Limb (tissue), 2 donors: ENCODE results near the gene TTC3.
A peak's percentile ranks its signal among the peaks of the same experiment; 100 is the strongest.
"Not testable (repeated sequence)": the region's sequence is repeated elsewhere in the genome, so short reads cannot be mapped to it uniquely, and the experiment has no call there.

Experiments
- DNase-seq, 2 donors: peaks; one replicate each; pipeline ENCODE4 v3.0.0-alpha.2; 2016; ENCODE audit errors: extremely low spot score in 2 of 2

TTC3 gene

GRCh38 chr21:37072988-37073416 is at the start of gene TTC3, which contains the start of gene PIGP:
Gene TTC3, plus strand, starts transcription at chr21:37073254. Its CDS starts 14,004 bp downstream, at chr21:37087258.
Gene PIGP, minus strand, starts transcription at chr21:37073071. Its CDS starts 556 bp downstream, at chr21:37072515.
- DNase-seq = peak; percentile 96 to 100

GRCh38 chr21:37026499-37026898 is 46.6 kb upstream of the TTC3 start:
- no peak for DNase-seq

GRCh38 chr21:37028570-37028969 is 44.5 kb upstream of the TTC3 start:
- DNase-seq = no peak

- DNase-seq = no peak
These were observed 42.2 kb upstream of the TTC3 start for GRCh38 chr21:37030864-37031263.

GRCh38 chr21:37032293-37032692 is 40.8 kb upstream of the TTC3 start:
- DNase-seq = no peak

- DNase-seq = no peak
These were observed 40.1 kb upstream of the TTC3 start for GRCh38 chr21:37032877-37033471.

GRCh38 chr21:37034394-37034793 is 38.7 kb upstream of the TTC3 start:
- DNase-seq = not testable (repeated sequence)

GRCh38 chr21:37036177-37036576 is 36.9 kb upstream of the TTC3 start:
- DNase-seq = no peak

GRCh38 chr21:37039411-37040075 is 33.5 kb upstream of the TTC3 start:
- no peak for DNase-seq

- DNase-seq = no peak
These were observed 32.8 kb upstream of the TTC3 start for GRCh38 chr21:37040212-37040611.

GRCh38 chr21:37041706-37042271 is 31.3 kb upstream of the TTC3 start:
- no peak for DNase-seq

GRCh38 chr21:37043818-37044217 is 29.2 kb upstream of the TTC3 start:
- no peak for DNase-seq

- DNase-seq = no peak
These were observed 28.4 kb upstream of the TTC3 start for GRCh38 chr21:37044643-37045042.

GRCh38 chr21:37045149-37045548 is 27.9 kb upstream of the TTC3 start:
- no peak for DNase-seq

- no peak for DNase-seq
These were observed 27.5 kb upstream of the TTC3 start for GRCh38 chr21:37045556-37045955.

GRCh38 chr21:37047079-37047478 is 26.0 kb upstream of the TTC3 start:
- DNase-seq = no peak

GRCh38 chr21:37049741-37050140 is 23.3 kb upstream of the TTC3 start:
- not testable (repeated sequence) for DNase-seq

- no peak for DNase-seq
These were observed 17.7 kb upstream of the TTC3 start for GRCh38 chr21:37055271-37055855.

- no peak for DNase-seq
These were observed 15.4 kb upstream of the TTC3 start for GRCh38 chr21:37057614-37058013.

- no peak for DNase-seq
These were observed 14.8 kb upstream of the TTC3 start for GRCh38 chr21:37058261-37058660.

- DNase-seq = no peak
These were observed 13.9 kb upstream of the TTC3 start for GRCh38 chr21:37059181-37059580.

- DNase-seq = peak; percentile 77 to 78
These were observed 12.8 kb upstream of the TTC3 start for GRCh38 chr21:37060296-37060695.
